CMK (cell line): Measurements from ENCODE around the gene SEMA4C.
"Not testable (repeated sequence)": the region's sequence is repeated elsewhere in the genome, so short reads cannot be mapped to it uniquely, and the experiment has no call there.

Experiments
- DNase-seq: peaks from one replicate; pipeline ENCODE4 v3.0.0-alpha.2; 2010; ENCODE audit warnings: low read depth

The SEMA4C gene

DNA sequence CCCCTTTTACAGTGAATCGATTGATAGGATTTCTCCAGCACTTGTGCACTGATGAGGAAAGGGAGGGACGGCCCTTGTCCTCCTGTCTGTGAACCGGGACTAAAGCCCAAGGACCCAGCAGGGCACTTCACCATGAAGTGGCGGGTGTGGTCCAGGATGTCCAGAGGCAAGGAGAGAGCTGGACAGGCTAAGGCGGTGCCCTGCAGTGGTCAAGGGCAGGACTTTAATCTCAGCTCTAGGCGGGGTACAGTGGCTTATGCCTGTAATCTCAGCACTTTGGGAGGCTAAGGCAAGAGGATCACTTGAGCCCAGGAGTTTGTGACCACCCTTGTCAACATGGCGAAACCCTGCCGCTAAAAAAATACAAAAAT is 28.2 kb upstream of the SEMA4C start:
- no peak for DNase-seq

- no peak for DNase-seq
These were observed 27.7 kb upstream of the SEMA4C start for GRCh38 chr2:96897491-96898134.

DNA sequence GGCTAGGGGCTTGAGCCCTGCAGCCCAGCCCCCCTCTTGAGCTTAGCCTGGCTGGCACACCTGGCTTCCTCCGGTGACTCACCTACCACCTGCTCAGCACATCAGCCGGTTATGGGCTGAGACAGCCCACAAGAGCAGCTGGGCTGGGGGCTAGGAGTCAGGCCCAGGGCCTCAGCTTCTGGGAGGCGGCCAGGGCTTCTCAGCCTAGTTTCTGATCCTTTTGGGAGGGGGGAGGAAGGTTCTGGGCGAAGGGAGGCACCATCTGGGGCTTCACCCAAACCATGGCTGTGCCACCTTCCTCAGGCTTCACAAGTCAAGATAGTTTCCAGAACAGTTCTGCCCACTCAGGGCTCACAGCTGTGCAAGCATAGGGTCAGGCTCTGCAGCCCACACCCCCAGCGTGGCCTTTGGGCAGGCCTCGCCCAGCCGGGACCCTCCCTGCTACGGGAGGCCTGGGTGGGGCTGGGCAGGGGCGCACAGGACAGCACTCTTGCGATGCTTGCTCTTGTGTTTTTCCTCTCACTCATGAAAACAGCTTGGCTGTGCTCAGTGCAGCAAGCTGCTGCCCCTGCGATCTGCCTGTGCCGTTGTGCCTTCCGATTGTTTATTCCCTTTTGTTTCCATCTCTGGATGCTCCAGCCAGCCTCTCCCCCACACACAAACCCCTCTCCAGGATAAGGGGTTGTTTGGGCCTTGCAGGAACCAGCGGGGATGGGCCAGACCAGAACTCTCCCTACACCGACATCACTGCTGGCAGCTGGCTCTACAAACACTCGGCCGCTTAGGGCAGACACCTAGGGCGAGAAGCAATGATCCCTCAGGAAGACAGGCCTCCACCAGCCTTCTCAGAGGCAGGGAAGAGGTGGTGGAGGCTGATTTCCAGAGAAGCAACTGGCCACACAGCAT is 26.1 kb upstream of the SEMA4C start:
- DNase-seq = no peak

DNA sequence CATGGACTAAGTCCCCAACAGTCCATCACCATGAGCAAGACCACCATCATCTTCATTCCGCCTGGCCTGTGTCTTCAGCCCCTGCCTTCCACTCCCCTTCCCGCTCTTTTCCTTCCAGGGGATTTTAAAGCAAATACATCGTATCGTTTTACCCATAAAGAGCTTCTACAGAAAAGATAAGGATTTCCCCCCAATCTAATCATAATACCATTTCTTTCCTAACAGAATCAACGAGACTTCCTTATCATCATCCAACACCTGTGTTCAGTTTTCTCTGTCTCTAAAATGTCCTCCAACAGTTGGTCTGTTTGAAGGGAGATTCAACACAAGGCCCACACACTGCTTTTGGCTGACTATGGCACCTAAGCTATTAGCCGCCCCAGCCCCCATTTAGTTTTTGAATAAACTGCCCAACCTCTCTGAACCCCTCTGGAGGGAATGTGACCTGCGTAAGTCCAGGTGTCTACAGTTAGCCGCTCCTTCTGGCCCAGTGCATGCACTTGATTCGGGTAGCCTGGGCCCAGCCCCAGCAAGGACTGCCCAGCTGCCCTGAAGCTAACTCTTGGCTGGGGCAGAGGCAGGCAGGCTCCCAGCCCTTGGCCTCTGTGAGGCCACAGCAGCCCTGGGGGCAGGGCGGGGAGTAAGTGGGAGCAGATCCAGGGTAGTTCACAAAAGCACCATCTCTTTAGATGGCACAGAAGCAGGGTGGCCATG is 25.3 kb upstream of the SEMA4C start:
- peak; percentile 65 for DNase-seq

DNA sequence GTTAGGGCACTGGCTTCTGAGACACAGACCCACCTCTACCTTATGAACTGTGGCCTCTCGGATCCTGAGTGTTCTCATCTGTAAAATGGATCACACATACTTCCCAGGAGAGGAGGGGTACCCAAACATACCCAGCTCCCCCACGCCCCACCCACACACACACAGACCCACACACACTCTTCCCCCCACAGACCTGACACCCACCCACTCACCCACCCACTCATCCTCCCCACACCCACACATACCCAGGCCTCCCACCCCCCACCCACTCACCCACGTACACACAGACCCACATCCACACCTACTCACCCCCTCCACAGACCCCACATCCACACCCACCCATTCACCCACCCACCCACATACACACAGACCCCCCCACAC is 24.3 kb upstream of the SEMA4C start:
- DNase-seq = no peak

GRCh38 chr2:96893289-96894150 is 23.6 kb upstream of the SEMA4C start:
- no peak for DNase-seq

GRCh38 chr2:96891591-96892333 is 21.9 kb upstream of the SEMA4C start:
- no peak for DNase-seq

DNA sequence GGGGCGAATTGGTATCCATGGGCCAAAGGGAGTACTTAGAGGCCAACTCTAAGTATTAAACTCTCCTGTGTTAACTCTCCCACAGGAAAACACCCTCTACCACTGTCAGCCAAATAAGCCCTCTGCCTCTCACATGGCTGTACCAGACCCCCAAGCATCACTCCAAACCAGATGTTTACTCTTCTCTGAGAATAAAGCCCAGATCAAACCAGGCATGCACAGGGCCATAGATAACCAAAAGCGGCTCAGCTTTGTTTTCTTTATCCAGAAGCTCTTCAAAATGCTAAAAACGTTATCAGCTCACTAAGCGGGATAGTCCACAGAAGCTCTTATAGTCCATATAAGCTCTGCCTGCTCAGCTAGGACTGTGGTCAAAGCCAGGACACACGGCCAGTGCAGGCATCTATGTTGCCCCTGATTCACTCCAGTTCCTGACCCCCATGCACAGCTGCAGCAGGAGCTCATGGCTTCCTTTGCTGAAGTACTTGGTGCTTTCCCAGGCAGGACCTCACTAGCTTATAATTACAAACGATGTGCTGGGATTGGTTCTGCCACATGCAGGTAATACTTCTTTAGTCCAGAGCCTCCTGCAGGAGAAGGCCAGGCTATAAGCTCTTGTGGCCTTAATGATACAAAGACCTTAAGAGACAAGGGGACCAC is 21.0 kb upstream of the SEMA4C start:
- DNase-seq = no peak

GRCh38 chr2:96890252-96890651 is 20.4 kb upstream of the SEMA4C start:
- DNase-seq = no peak

DNA sequence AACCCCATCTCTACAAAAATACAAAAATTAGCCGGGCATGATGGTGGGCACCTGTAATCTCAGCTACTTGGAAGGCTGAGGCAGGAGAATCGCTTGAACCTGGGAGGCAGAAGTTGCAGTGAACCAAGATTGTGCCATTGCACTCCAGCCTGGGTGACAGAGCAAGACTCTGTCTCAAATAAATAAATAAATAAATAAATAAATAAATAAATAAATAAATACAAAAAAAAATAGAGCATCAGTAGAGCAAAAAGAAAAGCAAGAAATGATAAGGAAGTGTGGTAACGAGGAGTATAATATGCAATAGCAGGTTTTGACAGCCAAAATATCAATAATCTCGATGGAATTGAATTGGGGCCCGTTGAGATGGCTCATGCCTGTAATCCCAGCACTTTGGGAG is 19.6 kb upstream of the SEMA4C start:
- DNase-seq = not testable (repeated sequence)

GRCh38 chr2:96888072-96889011 is 18.5 kb upstream of the SEMA4C start:
- no peak for DNase-seq

GRCh38 chr2:96887493-96888012 is 17.7 kb upstream of the SEMA4C start:
- DNase-seq = no peak

GRCh38 chr2:96885432-96886347 is 15.8 kb upstream of the SEMA4C start:
- DNase-seq = no peak

GRCh38 chr2:96884299-96885094 is 14.6 kb upstream of the SEMA4C start:
- no peak for DNase-seq

DNA sequence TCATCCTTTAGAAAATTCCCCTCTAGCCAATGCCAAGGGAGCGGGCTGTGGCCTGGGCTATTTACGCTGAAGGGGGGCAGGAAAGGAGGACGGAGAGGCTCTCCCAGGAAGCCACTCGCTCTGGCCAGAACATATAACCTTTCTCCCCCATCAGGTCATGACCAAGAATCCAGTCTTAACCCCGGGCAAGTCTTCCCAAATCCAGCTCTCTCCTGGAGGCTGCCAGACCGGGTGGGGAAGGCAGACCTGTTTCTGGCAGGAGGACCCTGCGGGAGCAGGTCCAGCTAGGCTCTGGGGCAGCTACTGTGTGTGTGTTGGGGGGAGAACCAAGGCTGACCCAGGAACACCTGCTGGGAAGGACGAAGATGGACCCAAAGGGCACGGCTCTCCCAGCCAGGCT is 13.4 kb upstream of the SEMA4C start:
- DNase-seq = no peak

GRCh38 chr2:96882906-96883305 is 13.0 kb upstream of the SEMA4C start:
- DNase-seq = no peak

GRCh38 chr2:96882230-96882629 is 12.3 kb upstream of the SEMA4C start:
- DNase-seq = no peak
